Ectodermal cell (in vitro differentiated cells): ENCODE results near the gene TMEM202. TPM values are rescaled to one million over a fixed set of nuclear protein-coding genes. Genes with fewer than 3 reads are reported as not detected.

Experiments
- H3K27ac ChIP-seq: 2 replicates; pipeline ENCODE4 v1.7.0; 2013; ENCODE audit warnings: mild to moderate bottlenecking, low read depth, low read length; ENCODE audit not compliant: insufficient read depth, poor library complexity, severe bottlenecking
- H3K27me3 ChIP-seq: 2 replicates; pipeline ENCODE4 v1.7.0; 2013; ENCODE audit warnings: mild to moderate bottlenecking, low read length; ENCODE audit not compliant: insufficient read depth, control insufficient read depth, poor library complexity, severe bottlenecking
- H3K36me3 ChIP-seq: one replicate; pipeline ENCODE4 v1.7.0; 2013; ENCODE audit warnings: low read length; ENCODE audit not compliant: control insufficient read depth, insufficient read depth
- H3K4me1 ChIP-seq: one replicate; pipeline ENCODE4 v1.7.0; 2013; ENCODE audit warnings: low read length; ENCODE audit not compliant: control insufficient read depth, insufficient read depth
- H3K4me3 ChIP-seq: 2 replicates; pipeline ENCODE4 v1.7.0; 2013; ENCODE audit warnings: low read depth, low read length, control low read depth; ENCODE audit not compliant: insufficient read depth
- H3K9me3 ChIP-seq: 2 replicates; pipeline ENCODE4 v1.7.0; 2013; ENCODE audit warnings: mild to moderate bottlenecking, low read length, moderate library complexity; ENCODE audit not compliant: control insufficient read depth
- WGBS, 2 experiments: methylation state at CpG; one replicate each; pipeline ENCODE4 v1.1.7; 2013; ENCODE audit warnings: missing lambda C conversion rate in 2 of 2; 5-methylcytosine and 5-hydroxymethylcytosine counted together
- polyA plus RNA-seq, 4 experiments: library from polyadenylated mRNA; stranded (reverse); fragments of 50-300 nt; gene quantifications; one replicate each; pipeline ENCODE4 v1.2.3, GENCODE V29; 2013

Gene TMEM202, protein sequence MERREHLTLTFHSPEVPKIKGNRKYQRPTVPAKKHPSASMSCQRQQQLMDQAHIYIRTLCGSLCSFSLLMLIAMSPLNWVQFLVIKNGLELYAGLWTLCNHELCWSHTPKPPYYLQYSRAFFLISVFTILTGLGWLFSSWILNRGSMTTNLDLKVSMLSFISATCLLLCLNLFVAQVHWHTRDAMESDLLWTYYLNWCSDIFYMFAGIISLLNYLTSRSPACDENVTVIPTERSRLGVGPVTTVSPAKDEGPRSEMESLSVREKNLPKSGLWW
- not detected for polyA plus RNA-seq (2013, experiment 1 of 4)
- polyA plus RNA-seq (2013, experiment 2 of 4): not detected
- not detected for polyA plus RNA-seq (2013, experiment 3 of 4)
- not detected for polyA plus RNA-seq (2013, experiment 4 of 4)

DNA sequence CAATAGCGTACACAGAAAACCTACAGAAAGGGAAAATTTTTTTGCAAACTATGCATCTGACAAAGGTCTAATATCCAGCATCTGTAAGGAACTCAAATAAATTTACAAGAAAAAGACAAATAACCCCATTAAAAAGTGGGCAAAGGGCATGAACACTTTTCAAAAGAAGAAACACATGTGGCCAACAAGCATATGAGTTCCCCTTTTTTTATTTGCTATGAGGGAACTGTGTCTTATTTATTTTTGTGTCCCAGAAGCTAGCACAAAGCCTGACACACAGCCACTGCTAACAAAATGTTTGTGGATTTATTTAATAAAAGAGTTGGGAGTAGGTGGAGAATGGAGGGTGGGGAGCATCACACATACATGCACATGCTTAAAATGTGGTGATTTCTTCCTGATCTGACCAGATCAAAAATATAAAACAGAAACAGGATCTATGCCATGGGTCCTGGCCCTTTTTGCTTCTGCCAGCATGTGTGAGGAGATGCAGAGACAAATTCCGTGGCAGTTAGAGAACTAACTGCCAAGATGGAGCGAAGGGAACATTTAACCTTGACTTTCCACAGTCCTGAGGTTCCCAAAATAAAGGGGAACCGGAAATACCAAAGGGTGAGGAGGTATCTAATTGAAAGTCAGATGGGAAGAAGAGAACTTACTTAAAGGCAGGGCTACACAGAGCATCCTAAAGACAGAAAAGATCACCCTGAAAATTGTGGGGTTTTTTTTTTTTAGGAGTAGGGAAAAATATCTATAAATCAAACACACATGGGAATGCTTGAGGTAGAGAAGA lies at the start of gene TMEM202:
TMEM202 (plus strand) TSS at position 510 of the 793 bp plus-strand sequence; CDS start at position 532, 22 bp downstream.
- H3K27ac ChIP-seq: no peak within 1 kb of the TSS
- H3K4me3 ChIP-seq: no peak within 1 kb of the TSS
- H3K36me3 ChIP-seq: no peaks in the 10 kb centered on the region
- WGBS, 2 experiments: 60 to 78% methylated on average over 4 of the region's 4 CpGs
- H3K27me3 ChIP-seq: peaks cover 4% of the 10 kb centered on the region
- no peaks in the 10 kb centered on the region for H3K9me3 ChIP-seq
- no peaks in the 10 kb centered on the region for H3K4me1 ChIP-seq

DNA sequence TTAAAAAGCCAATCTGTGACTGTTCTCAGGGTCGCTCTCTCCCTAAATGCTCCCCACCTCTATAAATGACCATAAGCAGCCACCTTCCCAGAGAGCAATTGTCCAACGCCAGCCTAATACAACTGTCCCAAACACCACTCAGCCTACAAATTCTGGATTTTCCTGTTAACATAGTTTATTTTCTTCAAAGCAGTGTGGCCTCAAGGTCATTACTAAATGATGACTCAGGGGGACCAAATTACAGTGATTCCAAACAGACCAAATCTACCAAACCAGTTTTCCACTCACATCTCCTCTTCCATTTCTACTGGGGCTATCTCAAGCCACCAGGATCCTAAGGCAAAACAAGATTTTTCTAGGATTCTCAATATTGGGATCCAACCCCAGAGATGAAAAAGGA lies 44.8 kb upstream of the TMEM202 start:
- Histone ChIP-seq H3K4me1 (no peaks in the 10 kb centered on the region), H3K36me3 (peaks cover 10% of the 10 kb centered on the region), H3K27me3 (no peaks in the 10 kb centered on the region), H3K9me3 (no peaks in the 10 kb centered on the region), H3K27ac (no peak overlapping the region), H3K4me3 (no peak overlapping the region)
- 88 to 93% methylated on average over 2 of the region's 2 CpGs for WGBS, 2 experiments

DNA sequence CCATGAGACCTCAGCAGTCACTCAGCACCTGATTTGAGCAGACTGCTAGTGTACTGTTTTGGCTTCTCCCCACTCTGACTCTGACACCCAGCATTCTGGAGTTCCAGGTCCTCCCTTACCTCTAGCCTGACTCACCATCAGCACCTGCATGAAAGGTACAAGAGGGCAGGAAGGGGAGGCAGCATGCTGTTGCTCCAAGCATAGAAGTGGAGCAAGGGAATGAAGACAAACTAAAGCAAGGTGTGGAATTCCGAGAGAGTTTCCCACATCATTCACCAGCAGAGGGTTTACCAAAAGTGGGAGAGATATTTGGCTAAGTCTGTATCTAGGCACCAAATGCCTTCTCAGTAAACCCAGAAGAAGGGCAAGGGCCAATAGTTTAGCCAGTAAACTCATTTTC lies 43.6 kb upstream of the TMEM202 start:
- Histone ChIP-seq H3K27ac (no peak overlapping the region), H3K36me3 (peaks cover 7% of the 10 kb centered on the region), H3K27me3 (no peaks in the 10 kb centered on the region), H3K4me1 (no peaks in the 10 kb centered on the region), H3K4me3 (no peak overlapping the region), H3K9me3 (no peaks in the 10 kb centered on the region)
- WGBS, 2 experiments: 86% methylated on average over 1 of the region's 1 CpG

DNA sequence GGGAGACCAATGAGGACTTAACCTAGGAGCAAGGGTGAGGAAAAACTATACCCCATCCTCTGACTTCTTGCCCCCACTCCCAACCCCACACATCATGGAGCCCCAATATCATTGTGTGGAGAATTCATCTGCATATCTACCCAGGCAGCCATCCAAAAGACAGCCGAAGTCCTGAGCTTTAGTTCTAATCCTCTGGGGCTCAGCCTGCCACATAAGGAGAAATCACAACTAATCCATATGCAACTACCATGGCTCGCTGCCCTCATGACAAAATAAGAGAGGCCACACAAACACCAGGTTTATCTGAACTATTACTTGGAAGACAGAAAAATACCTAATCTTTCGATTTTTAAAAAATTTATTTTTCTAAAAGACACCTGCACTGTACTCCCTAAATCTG lies 40.0 kb upstream of the TMEM202 start:
- H3K27me3 ChIP-seq: no peaks in the 10 kb centered on the region
- no peaks in the 10 kb centered on the region for H3K4me1 ChIP-seq
- H3K4me3 ChIP-seq: no peak overlapping the region
- no peak overlapping the region for H3K27ac ChIP-seq
- no peaks in the 10 kb centered on the region for H3K9me3 ChIP-seq
- H3K36me3 ChIP-seq: no peaks in the 10 kb centered on the region
- 90 to 97% methylated on average over 3 of the region's 3 CpGs for WGBS, 2 experiments

DNA sequence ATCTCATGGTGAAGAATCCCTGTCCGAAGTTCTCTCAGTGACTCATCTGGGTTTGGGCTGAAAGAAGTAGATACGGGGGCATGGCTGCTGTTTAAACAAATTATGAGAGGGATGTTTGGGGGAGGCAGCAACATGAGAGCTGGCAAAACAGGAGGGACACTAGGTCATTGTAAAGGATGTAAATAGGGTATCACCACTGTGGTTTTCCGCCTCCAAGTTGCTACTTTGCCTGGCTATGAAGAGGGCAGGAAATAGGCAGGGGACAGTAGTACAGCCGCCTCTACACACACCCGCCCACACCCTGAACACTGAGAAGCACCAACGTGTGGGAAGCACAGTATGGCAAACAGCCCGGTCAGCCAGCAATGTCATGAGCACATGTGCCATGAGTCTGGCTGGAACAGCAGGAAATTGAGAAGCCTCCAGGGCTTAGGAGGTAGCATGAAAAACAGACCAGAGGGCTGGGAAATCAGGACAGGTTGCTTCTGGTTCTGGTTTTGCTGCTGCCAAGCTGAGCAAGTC lies 39.4 kb upstream of the TMEM202 start:
- H3K36me3 ChIP-seq: no peaks in the 10 kb centered on the region
- no peak overlapping the region for H3K27ac ChIP-seq
- 91 to 93% methylated on average over 7 of the region's 7 CpGs for WGBS, 2 experiments
- H3K27me3 ChIP-seq: no peaks in the 10 kb centered on the region
- no peaks in the 10 kb centered on the region for H3K4me1 ChIP-seq
- H3K4me3 ChIP-seq: no peak overlapping the region
- H3K9me3 ChIP-seq: no peaks in the 10 kb centered on the region

DNA sequence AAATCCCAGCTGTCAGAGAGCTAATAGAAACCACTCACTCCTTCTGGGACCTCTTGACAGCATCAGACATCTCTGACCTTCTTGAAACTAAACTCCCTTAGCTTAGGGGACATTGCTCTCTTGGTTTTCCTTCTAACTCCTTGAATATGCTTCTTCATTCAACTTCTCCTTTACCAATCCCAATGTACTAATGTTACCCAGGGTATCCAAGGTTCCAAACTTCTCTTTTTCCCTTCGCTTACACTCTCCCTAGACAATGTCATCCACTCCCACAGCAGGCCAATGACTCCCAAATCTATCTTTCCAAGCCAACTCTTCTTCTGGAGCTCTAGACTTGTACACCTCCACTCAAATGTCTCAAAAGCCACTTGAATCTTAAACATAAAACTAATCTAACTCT lies 36.9 kb upstream of the TMEM202 start:
- 96 to 97% methylated on average over 1 of the region's 1 CpG for WGBS, 2 experiments
- Histone ChIP-seq H3K36me3 (no peaks in the 10 kb centered on the region), H3K27me3 (no peaks in the 10 kb centered on the region), H3K27ac (no peak overlapping the region), H3K9me3 (no peaks in the 10 kb centered on the region), H3K4me3 (no peak overlapping the region), H3K4me1 (no peaks in the 10 kb centered on the region)

DNA sequence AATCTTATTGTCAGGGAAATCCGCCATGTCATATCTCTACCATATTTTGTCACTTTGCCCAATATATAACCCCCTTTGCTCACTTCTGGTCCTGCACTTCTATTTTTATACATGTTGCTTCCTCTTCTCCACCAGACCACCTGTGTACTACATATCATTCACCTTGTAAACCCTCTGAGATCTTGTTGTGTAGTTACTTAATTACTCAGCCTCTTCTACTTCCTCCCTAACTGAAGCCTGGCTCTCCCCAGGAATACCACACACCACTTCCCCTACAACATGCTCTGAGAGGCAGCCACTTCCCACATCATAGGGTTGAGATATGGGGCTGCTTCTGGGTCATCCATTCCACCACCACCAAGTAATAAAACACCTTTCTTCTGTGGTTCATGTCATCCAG lies 32.3 kb upstream of the TMEM202 start:
- H3K4me3 ChIP-seq: no peak overlapping the region
- WGBS, 2 experiments: 95 to 97% methylated on average over 1 of the region's 1 CpG
- no peaks in the 10 kb centered on the region for H3K36me3 ChIP-seq
- no peaks in the 10 kb centered on the region for H3K9me3 ChIP-seq
- H3K4me1 ChIP-seq: no peaks in the 10 kb centered on the region
- no peaks in the 10 kb centered on the region for H3K27me3 ChIP-seq
- no peak overlapping the region for H3K27ac ChIP-seq

DNA sequence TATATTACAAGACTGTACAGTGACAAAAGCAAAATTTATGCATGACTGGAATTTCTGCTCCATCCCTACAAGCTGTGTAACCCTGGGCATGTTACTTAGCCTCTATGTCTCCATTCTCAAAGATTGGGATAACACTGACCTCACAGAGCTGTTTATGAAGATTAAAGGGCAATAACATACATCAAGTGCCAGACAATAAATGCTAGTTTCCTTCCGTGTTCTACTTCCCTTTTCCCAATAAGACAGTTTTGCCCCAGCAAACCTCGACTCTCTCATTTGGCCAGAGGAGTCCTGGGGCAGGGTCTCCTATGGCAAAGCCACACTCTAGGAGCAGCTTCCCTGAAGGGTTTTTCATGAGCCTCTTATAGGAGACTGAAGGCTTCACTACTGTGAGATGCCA lies 29.8 kb upstream of the TMEM202 start:
- Histone ChIP-seq H3K27ac (no peak overlapping the region), H3K4me1 (no peaks in the 10 kb centered on the region), H3K36me3 (no peaks in the 10 kb centered on the region), H3K4me3 (no peak overlapping the region), H3K27me3 (no peaks in the 10 kb centered on the region), H3K9me3 (no peaks in the 10 kb centered on the region)
- 93 to 95% methylated on average over 2 of the region's 2 CpGs for WGBS, 2 experiments

DNA sequence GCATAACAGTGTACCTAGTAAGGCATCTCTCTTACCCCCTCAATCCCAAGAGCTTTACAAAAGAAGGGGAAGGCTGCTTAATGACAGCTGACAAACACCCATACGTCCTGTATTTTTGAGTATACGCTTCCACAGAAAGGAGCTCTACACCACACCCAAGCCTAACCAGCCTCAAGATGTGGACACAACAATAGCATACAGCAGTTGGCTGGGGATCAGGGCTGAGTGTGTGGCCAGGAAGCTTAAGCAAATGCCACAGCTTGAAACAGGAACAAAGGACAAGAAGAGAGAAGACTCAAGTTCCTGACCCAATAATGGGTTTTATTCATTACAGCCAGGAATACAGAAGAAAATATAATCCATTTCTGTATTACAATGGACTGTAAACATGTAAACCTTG lies 29.2 kb upstream of the TMEM202 start:
- WGBS, 2 experiments: 90 to 100% methylated on average over 2 of the region's 2 CpGs
- Histone ChIP-seq H3K4me1 (no peaks in the 10 kb centered on the region), H3K27me3 (no peaks in the 10 kb centered on the region), H3K27ac (no peak overlapping the region), H3K9me3 (no peaks in the 10 kb centered on the region), H3K36me3 (no peaks in the 10 kb centered on the region), H3K4me3 (no peak overlapping the region)

DNA sequence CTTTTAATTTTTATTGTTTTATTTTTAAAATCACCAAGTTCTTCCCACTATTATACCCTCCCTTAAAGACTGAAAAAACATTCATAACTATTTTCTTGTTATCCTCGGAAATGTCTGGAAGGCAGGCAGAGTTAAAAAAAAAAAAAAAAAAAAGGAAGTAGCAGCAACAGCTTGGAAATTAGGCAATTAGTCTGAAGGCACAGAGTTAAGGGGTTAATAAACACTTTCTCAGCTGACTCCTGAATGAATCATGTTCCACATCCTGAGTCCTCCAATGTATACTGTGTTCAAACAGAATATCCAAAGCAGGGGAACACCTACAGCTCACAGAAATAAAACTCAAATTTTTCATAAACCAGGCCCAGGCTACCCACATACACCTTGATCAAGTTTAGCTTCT lies 28.1 kb upstream of the TMEM202 start:
- WGBS, 2 experiments: 100% methylated on average over 1 of the region's 1 CpG; no CpG with 5 or more reads in 1 of the 2 experiments
- H3K4me3 ChIP-seq: no peak overlapping the region
- H3K9me3 ChIP-seq: no peaks in the 10 kb centered on the region
- no peaks in the 10 kb centered on the region for H3K27me3 ChIP-seq
- H3K4me1 ChIP-seq: no peaks in the 10 kb centered on the region
- no peak overlapping the region for H3K27ac ChIP-seq
- H3K36me3 ChIP-seq: no peaks in the 10 kb centered on the region
